ENCODE measurements around the gene PLCL2.
"Not testable (repeated sequence)": the region's sequence is repeated elsewhere in the genome, so short reads cannot be mapped to it uniquely, and the experiment has no call there.

DNA sequence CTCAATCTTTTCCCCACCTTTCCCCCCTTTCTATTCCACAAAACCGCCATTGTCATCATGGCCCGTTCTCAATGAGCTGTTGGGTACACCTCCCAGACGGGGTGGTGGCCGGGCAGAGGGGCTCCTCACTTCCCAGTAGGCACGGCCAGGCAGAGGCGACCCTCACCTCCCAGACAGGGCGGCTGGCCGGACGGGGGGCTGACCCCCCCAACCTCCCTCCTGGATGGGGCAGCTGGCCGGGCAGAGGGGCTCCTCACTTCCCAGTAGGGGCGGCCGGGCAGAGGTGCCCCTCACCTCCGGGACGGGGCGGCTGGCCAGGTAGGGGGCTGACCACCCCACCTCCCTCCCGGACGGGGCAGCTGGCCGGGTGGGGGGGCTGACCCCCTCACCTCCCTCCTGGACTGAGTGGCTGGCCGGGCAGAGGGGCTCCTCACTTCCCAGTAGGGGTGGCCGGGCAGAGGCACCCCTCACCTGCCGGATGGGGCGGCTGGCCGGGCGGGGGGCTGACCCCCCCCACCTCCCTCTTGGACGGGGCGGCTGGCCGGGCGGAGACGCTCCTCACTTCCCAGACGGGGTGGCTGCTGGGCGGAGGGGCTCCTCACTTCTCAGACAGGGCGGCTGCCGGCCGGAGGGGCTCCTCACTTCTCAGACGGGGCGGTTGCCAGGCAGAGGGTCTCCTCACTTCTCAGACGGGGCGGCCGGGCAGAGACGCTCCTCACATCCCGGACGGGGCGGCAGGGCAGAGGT, 95.2 kb downstream of the PLCL2 start:
- TF ChIP-seq, protein P1, sequence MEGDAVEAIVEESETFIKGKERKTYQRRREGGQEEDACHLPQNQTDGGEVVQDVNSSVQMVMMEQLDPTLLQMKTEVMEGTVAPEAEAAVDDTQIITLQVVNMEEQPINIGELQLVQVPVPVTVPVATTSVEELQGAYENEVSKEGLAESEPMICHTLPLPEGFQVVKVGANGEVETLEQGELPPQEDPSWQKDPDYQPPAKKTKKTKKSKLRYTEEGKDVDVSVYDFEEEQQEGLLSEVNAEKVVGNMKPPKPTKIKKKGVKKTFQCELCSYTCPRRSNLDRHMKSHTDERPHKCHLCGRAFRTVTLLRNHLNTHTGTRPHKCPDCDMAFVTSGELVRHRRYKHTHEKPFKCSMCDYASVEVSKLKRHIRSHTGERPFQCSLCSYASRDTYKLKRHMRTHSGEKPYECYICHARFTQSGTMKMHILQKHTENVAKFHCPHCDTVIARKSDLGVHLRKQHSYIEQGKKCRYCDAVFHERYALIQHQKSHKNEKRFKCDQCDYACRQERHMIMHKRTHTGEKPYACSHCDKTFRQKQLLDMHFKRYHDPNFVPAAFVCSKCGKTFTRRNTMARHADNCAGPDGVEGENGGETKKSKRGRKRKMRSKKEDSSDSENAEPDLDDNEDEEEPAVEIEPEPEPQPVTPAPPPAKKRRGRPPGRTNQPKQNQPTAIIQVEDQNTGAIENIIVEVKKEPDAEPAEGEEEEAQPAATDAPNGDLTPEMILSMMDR (IDR thresholded peaks at IDR 0.05): not testable (repeated sequence)
- TF ChIP-seq POLR2A (IDR thresholded peaks at IDR 0.05): not testable (repeated sequence)

Measured in body of pancreas (tissue), 4 donors.